ENCODE measurements around the gene MTCP1. TPM values are rescaled to one million over a fixed set of nuclear protein-coding genes. Genes with fewer than 3 reads are reported as not detected.

The MTCP1 gene
- total RNA-seq, 4 donors from 2014 or later = 1.6 to 2.3 (median 1.9) TPM

DNA sequence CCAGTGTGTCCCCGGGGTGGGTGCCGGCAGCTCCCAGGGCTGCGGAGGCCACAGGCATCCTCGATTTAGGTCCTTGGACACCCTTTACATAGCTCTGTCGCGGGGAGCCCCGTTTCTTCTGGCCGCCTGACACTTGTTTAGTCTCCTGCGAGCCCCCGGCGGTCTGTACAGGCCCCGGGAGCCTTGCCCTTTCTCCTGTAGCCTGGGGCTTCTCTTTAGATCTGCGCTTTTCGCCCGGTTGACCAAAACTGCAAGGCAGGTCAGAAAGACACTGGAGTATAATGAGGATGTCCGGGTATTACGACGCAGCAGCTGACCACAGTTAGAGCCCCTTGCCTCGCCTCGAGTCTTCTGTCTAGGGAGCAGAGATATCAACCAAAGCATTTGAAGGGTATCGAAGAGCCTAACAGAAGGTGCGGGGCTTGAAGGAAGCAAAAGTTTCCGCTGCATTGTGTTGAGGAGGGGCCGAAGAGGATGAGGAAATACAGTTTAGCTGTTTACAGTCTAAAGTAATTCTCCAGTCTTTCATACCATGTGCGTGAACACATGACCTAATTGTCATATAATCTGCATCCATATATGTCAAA is 851 bp upstream of the MTCP1 start:
- TF ChIP-seq EP300 (IDR thresholded peaks at IDR 0.05) (no peak), POLR2A (IDR thresholded peaks at IDR 0.05) (no peak), POLR2AphosphoS5 (IDR thresholded peaks at IDR 0.05) (no peak)
- TF ChIP-seq, protein P1, sequence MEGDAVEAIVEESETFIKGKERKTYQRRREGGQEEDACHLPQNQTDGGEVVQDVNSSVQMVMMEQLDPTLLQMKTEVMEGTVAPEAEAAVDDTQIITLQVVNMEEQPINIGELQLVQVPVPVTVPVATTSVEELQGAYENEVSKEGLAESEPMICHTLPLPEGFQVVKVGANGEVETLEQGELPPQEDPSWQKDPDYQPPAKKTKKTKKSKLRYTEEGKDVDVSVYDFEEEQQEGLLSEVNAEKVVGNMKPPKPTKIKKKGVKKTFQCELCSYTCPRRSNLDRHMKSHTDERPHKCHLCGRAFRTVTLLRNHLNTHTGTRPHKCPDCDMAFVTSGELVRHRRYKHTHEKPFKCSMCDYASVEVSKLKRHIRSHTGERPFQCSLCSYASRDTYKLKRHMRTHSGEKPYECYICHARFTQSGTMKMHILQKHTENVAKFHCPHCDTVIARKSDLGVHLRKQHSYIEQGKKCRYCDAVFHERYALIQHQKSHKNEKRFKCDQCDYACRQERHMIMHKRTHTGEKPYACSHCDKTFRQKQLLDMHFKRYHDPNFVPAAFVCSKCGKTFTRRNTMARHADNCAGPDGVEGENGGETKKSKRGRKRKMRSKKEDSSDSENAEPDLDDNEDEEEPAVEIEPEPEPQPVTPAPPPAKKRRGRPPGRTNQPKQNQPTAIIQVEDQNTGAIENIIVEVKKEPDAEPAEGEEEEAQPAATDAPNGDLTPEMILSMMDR (IDR thresholded peaks at IDR 0.05) = no peak
- no peaks in the 10 kb centered on the region for H3K27me3 ChIP-seq
- DNase-seq (ENCODE audit: low spot score in 2 of 2) = peak in 1 of 2 donors; percentile 62
- H3K4me3 ChIP-seq = peak overlapping the region; percentile 63
- H3K36me3 ChIP-seq = peaks cover 10% of the 10 kb centered on the region
- H3K9me3 ChIP-seq = no peaks in the 10 kb centered on the region
- WGBS = 46% methylated on average over 25 of the region's 25 CpGs
- H3K4me1 ChIP-seq = no peaks in the 10 kb centered on the region
- H3K27ac ChIP-seq = peak overlapping the region; percentile 87

DNA sequence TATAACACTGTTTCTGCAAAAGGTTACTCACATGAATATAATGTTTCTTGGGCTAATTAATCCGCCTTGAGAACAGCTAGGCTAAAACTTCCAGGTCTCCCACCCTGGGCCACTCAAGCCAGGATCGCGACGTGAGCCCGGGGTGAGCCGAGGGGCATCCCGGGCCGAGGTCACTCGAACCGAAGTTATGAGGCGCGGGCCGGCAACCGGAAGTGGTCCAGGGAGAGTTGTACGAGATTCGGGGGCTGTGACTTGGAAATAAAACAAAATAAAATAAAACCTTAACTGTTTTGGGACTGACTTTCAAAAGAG is 317 bp downstream of the MTCP1 start:
- H3K4me3 ChIP-seq = peak overlapping the region; percentile 63
- no peaks in the 10 kb centered on the region for H3K9me3 ChIP-seq
- peak in 1 of 2 donors; percentile 63 for DNase-seq (ENCODE audit: low spot score in 2 of 2)
- peak overlapping the region; percentile 87 for H3K27ac ChIP-seq
- no peaks in the 10 kb centered on the region for H3K4me1 ChIP-seq
- TF ChIP-seq, protein P1 (IDR thresholded peaks at IDR 0.05) = no peak
- no peaks in the 10 kb centered on the region for H3K27me3 ChIP-seq
- 40% methylated on average over 16 of the region's 16 CpGs for WGBS
- peaks cover 5% of the 10 kb centered on the region for H3K36me3 ChIP-seq

DNA sequence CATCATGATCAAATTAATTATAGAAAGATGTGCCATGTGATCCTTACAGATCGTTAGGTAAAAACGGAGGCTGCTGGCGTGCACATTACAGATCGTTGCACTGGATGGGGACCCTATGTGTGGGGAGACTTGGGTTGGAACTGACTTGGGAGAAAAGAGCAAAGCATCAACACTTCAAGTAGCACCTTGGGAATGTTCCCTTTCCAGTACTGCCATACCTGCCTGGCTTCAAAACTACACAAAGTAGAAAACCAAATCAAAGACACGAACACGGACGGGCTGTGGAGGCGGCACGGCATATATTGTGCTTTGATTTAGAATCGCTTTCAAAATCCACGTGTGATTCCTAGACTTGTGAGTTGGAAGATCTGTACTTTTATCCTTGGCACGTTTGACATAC is 898 bp downstream of the MTCP1 start:
- no peak for TF ChIP-seq POLR2A (IDR thresholded peaks at IDR 0.05)
- TF ChIP-seq EP300 (IDR thresholded peaks at IDR 0.05) = no peak
- TF ChIP-seq, protein P1 (IDR thresholded peaks at IDR 0.05) = no peak
- no peak for TF ChIP-seq POLR2AphosphoS5 (IDR thresholded peaks at IDR 0.05)
- 46% methylated on average over 12 of the region's 12 CpGs for WGBS

DNA sequence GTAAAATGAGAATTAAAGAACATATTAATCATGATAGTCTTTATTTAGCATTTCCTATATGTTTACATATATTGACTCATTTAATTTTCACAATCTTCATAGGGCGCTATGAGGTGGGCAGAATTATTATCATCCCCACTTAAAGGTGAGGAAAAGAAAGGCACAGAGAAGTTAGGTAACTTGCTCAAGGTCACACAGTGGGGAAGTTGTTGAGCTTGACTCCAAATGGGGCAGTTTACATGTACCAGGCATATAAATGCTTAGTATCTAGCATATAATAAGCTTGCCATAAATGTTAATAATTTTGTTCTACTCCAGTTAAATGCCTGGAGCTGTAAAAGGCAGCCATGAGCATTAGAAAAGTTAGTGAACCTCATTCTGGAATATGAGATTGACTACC is 1.5 kb downstream of the MTCP1 start:
- 83% methylated on average over 1 of the region's 1 CpG for WGBS
- no peak for DNase-seq (ENCODE audit: low spot score in 2 of 2)
- no peak overlapping the region for H3K27ac ChIP-seq
- H3K9me3 ChIP-seq = no peaks in the 10 kb centered on the region
- TF ChIP-seq POLR2A (IDR thresholded peaks at IDR 0.05) = no peak
- TF ChIP-seq, protein P1 (IDR thresholded peaks at IDR 0.05) = no peak
- TF ChIP-seq EP300 (IDR thresholded peaks at IDR 0.05) = no peak
- no peak for TF ChIP-seq POLR2AphosphoS5 (IDR thresholded peaks at IDR 0.05)
- peak overlapping the region; percentile 63 for H3K4me3 ChIP-seq
- H3K27me3 ChIP-seq = no peaks in the 10 kb centered on the region
- no peaks in the 10 kb centered on the region for H3K36me3 ChIP-seq
- no peaks in the 10 kb centered on the region for H3K4me1 ChIP-seq

More for the DNA sequence above, 898 bp downstream of the MTCP1 start:
- no peaks in the 10 kb centered on the region for H3K4me1 ChIP-seq
- peak overlapping the region; percentile 63 for H3K4me3 ChIP-seq
- no peaks in the 10 kb centered on the region for H3K27me3 ChIP-seq
- no peak overlapping the region for H3K27ac ChIP-seq
- no peaks in the 10 kb centered on the region for H3K36me3 ChIP-seq
- no peak for DNase-seq (ENCODE audit: low spot score in 2 of 2)
- no peaks in the 10 kb centered on the region for H3K9me3 ChIP-seq

DNA sequence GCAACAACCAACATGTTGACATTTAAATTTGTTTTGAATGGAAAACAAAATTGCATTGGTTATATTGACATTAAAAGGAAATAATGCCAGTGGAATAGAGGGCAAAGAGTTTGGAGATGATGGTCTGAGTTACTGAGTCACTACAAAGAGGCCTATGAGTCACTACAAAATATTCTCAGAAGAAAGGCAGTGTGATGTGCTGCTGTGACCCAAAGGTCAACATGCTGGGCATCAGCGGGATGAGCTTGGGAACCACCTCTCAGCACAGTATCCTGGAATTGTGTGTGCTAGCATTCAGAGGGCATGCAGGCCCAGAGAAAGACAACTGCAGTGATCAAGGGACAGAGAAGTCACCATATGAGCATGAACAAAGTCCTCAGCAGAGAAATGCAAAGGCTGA is 2.8 kb downstream of the MTCP1 start:
- no peaks in the 10 kb centered on the region for H3K36me3 ChIP-seq
- no peak overlapping the region for H3K27ac ChIP-seq
- H3K27me3 ChIP-seq = no peaks in the 10 kb centered on the region
- DNase-seq (ENCODE audit: low spot score in 2 of 2) = no peak
- 72% methylated on average over 1 of the region's 1 CpG for WGBS
- H3K4me3 ChIP-seq = no peak overlapping the region
- H3K9me3 ChIP-seq = no peaks in the 10 kb centered on the region
- no peak for TF ChIP-seq POLR2A (IDR thresholded peaks at IDR 0.05)
- no peak for TF ChIP-seq EP300 (IDR thresholded peaks at IDR 0.05)
- no peak for TF ChIP-seq POLR2AphosphoS5 (IDR thresholded peaks at IDR 0.05)
- TF ChIP-seq, protein P1 (IDR thresholded peaks at IDR 0.05) = no peak
- H3K4me1 ChIP-seq = no peaks in the 10 kb centered on the region
